IPS-15b (cell line): ENCODE data around the gene ZDHHC22.

Experiments
- H3K27me3 ChIP-seq: one replicate; pipeline ENCODE4 v1.6.1; 2013; ENCODE audit warnings: low read length; ENCODE audit not compliant: control insufficient read depth, insufficient read depth
- H3K36me3 ChIP-seq: one replicate; pipeline ENCODE4 v1.6.1; 2013; ENCODE audit warnings: low read length; ENCODE audit not compliant: control insufficient read depth, insufficient read depth
- H3K4me1 ChIP-seq: one replicate; pipeline ENCODE4 v1.6.1; 2013; ENCODE audit warnings: mild to moderate bottlenecking, low read length; ENCODE audit not compliant: control insufficient read depth, insufficient read depth
- H3K4me3 ChIP-seq: one replicate; pipeline ENCODE4 v1.5.1; 2013; ENCODE audit warnings: low read depth, low read length
- H3K9ac ChIP-seq: one replicate; pipeline ENCODE4 v1.6.1; 2013; ENCODE audit warnings: low read depth, mild to moderate bottlenecking, low read length
- H3K9me3 ChIP-seq: one replicate; pipeline ENCODE4 v1.6.1; 2013; ENCODE audit warnings: mild to moderate bottlenecking, low read length; ENCODE audit not compliant: control insufficient read depth, insufficient read depth

Gene ZDHHC22

DNA sequence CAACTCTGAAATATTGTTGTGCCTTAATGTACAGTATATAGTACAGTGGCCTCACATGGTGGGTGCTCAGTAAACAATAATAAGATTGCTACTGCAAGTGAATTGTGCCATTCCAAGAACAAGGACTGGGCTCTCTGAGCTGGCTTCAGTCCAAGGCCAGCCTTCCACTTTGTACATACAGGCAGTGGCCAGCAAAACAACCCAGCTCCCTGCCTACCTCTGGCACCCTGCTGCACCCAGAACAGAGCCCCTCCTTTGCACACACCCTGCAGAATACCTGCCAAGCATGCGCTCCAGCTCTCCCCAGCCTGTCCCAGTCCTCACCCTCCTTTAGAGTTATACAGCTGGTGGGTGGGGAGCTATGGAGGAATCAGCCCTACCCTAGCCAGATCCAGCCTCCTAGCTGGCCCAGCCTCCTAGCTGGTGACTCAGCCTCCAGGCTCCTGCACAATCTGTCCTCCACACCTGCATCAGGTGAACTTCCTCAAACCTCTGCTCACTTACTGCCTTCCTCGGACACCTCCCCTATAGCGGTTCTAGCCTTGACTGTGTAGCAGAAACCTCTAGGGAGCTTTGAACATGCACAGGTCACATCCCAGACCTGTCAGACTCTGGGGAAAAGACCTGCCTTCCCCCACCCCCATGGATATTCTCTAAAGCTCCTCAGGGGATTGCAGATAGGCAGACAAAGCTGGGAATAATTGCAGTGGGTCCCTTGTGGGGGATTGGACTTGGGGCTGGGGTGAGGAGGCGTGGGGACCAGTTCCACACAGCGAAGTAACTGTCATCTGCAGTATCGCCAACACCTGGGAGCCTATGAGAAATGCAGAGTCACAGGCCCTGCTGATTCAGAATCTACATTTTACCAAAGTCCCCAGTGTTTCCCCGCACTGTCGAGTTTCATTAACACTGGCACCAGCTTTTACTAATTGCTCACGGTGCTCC lies 17.9 kb downstream of the ZDHHC22 start:
- no peak overlapping the region for H3K9ac ChIP-seq
- H3K4me3 ChIP-seq: peak overlapping the region; percentile 88
- H3K9me3 ChIP-seq: no peaks in the 10 kb centered on the region
- H3K36me3 ChIP-seq: no peaks in the 10 kb centered on the region
- peaks cover 20% of the 10 kb centered on the region for H3K27me3 ChIP-seq
- peaks cover 8% of the 10 kb centered on the region for H3K4me1 ChIP-seq

DNA sequence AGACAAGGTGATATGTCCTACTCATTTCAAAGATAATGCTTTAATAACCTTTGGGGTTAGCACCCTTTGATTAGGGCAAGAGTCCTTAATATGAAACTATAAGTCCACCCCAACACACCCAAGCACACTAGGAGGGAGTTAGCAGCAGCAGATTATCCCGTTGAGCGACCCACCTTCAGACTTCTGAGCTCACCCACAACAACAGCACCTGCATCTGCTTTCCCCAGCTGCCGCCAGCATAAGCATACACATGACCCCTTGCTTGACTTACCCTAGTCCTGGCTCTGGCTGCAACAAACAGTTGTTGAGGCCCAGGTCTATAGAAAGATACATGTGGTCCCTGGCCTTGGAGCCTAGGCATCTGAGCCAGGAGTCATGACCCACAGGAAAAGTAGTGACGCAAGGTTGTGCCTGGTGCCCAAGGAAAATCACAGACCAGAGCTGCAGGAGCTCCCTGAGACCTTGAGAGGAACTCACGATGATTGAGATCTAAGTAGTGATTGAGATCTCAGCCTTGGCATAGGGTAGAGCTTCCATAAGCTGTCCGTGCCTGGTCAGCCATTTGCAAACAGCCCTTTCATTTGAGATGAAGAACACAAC lies 19.0 kb downstream of the ZDHHC22 start:
- H3K4me3 ChIP-seq: no peak overlapping the region
- no peaks in the 10 kb centered on the region for H3K36me3 ChIP-seq
- H3K4me1 ChIP-seq: peaks cover 8% of the 10 kb centered on the region
- no peaks in the 10 kb centered on the region for H3K9me3 ChIP-seq
- H3K27me3 ChIP-seq: peaks cover 20% of the 10 kb centered on the region
- H3K9ac ChIP-seq: no peak overlapping the region

DNA sequence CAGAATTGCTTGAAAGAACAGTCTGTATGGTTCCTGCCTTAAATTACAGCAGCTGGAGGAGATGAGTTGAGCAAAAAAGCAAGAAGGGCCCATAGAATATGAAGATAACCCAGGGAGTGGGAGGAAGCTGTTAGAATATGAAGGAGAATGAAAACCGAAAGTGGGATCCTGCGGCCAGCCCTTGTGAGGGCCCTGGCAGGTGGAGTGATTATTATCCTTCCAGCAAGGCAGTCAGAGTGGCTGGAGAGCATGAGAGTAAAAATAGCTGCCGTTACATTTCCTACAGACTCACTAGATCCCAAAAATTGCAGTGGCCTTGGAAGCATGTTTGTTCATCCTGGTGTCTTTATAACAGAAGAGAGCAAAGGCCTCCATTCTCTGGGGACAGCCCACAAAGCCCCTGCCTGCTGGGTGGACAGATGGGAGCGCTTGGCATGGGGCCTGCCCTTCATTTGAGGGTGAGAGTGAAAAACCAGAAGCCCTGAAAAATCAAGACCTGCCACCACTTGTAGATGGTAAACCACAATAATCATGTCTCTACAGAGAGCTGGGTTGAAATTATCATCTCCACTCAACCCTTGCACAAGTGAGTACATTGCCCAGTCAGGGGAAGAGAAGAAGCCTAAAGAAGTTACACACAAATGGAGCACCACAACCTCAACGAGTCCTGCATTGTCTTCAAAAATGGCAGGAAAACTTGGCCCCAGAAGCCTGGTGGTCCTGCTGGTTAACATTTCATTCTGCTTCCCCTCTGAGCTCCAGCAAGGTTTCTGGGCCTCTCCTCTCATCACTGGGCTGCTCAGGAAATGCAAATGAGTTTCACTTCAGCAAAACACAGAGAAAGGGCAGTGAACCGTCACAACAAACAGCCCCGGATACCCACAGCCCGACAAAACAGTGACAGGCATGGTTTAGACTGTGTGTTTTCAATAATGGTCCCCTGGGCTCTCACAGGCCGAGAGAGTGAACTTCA lies 20.5 kb downstream of the ZDHHC22 start:
- H3K4me3 ChIP-seq: no peak overlapping the region
- no peaks in the 10 kb centered on the region for H3K9me3 ChIP-seq
- no peak overlapping the region for H3K9ac ChIP-seq
- H3K4me1 ChIP-seq: peaks cover 8% of the 10 kb centered on the region
- H3K27me3 ChIP-seq: peaks cover 15% of the 10 kb centered on the region
- H3K36me3 ChIP-seq: no peaks in the 10 kb centered on the region

DNA sequence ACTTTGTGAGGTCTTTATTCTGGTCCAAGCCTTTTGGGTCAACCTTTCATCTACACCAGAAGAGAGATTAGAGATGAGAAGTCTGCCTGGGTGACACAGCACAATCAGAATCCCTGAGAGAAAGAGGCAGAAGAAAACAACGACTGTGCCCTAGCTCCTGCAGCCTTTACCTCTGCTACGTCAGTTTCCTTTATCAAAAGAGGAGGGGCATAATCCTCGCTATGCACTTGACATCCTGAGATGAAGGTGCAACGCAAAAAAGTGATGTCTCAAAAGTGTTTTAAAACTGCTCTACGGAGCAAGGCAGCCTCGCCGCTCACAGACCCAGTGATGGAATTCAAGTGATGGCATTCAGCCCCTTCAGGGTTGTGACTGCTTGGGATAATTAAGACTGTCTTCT lies 21.7 kb downstream of the ZDHHC22 start:
- Histone ChIP-seq H3K9ac (no peak overlapping the region), H3K27me3 (peaks cover 6% of the 10 kb centered on the region), H3K9me3 (no peaks in the 10 kb centered on the region), H3K36me3 (no peaks in the 10 kb centered on the region), H3K4me3 (no peak overlapping the region), H3K4me1 (peaks cover 8% of the 10 kb centered on the region)

DNA sequence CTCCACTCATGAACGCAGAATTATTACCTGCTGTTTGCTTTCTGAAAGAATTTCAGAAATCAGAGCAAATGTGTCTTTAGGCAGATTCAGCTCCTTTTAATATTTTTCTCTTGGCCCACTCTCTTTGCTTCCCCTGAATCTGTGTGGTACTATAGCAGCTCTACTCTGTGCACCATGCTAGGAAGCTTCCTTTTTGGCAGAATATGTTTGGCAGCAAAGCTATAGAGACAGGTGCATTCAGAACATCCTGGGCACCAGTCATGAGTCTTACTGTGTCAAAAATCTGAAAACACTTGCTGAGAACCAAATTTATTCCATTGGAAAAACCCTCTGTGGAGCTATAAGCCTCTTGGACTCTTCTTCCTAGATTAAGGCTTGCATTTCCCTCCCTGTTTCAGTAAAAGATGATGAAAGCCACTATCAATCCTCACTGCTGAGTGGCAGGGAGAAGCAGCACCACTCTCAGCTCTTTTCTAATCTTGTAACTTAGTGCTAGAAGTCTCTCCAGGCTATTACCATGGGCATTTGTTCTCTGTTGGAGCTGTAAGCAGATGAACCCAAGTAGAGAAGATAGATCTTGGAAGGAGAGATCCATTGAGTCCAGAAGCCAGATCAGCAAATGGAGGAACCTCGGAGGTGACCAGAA lies 25.3 kb downstream of the ZDHHC22 start:
- peaks cover 8% of the 10 kb centered on the region for H3K4me1 ChIP-seq
- H3K9ac ChIP-seq: no peak overlapping the region
- no peaks in the 10 kb centered on the region for H3K9me3 ChIP-seq
- peaks cover 11% of the 10 kb centered on the region for H3K36me3 ChIP-seq
- H3K4me3 ChIP-seq: no peak overlapping the region
- H3K27me3 ChIP-seq: no peaks in the 10 kb centered on the region

DNA sequence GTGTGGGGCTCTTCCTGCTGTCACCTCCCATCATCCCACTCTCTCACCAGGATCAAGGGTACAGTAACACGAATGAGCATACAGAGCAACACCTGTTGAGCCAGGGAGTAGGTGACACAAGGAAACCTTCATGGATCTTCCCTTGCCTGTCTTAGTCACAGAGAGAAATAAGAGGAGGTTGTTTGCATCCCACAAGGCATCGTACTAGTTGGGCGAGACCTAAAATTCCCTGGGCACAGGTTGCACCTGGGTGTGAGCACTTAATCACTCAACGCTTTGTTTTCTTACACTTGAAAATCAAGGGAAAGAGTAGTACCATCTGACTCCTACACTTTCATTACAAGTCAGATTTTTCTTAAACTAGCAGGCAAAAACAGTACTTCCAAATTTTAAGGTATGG lies 27.0 kb downstream of the ZDHHC22 start:
- H3K9ac ChIP-seq: no peak overlapping the region
- no peaks in the 10 kb centered on the region for H3K9me3 ChIP-seq
- H3K36me3 ChIP-seq: peaks cover 11% of the 10 kb centered on the region
- no peaks in the 10 kb centered on the region for H3K27me3 ChIP-seq
- H3K4me3 ChIP-seq: no peak overlapping the region
- H3K4me1 ChIP-seq: peaks cover 20% of the 10 kb centered on the region

DNA sequence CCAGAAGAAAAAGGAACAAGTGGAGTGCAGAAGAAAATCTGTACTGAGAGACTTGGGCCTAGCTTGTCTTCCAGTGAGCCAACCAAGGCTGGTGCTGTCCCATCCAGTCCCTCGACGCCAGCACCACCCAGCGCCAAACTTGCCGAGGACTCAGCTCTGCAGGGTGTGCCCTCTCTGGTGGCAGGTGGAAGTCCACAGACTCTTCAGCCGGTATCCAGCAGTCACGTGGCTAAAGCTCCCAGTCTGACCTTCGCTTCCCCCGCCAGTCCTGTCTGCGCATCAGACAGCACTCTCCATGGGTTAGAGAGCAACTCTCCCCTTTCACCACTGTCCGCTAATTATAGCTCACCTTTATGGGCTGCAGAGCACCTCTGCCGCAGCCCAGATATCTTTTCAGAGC lies 27.9 kb downstream of the ZDHHC22 start:
- H3K36me3 ChIP-seq: peaks cover 11% of the 10 kb centered on the region
- peaks cover 21% of the 10 kb centered on the region for H3K4me1 ChIP-seq
- no peak overlapping the region for H3K4me3 ChIP-seq
- H3K9me3 ChIP-seq: no peaks in the 10 kb centered on the region
- no peak overlapping the region for H3K9ac ChIP-seq
- H3K27me3 ChIP-seq: no peaks in the 10 kb centered on the region

DNA sequence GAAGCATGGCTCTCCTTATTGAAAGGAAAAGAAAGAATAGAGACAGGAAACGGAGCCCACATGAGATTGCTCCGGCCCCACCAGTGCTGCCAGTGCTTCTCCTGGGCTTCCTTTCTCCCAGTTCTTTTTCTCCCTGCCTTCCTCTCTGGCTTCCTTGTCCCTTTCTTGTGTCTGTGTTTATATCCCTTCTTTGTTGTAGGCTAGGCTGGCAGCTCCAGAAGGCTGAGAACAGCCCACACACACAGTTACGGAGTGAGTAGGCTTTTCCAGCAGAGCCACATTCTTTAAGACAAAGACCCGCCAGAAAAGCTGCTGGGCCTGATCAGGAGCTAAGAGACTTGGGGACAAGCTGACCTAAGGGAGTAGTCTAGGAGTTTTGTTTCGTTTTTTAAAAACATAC lies 30.6 kb downstream of the ZDHHC22 start:
- peaks cover 21% of the 10 kb centered on the region for H3K4me1 ChIP-seq
- peak overlapping the region; percentile 48 for H3K9ac ChIP-seq
- H3K9me3 ChIP-seq: no peaks in the 10 kb centered on the region
- H3K27me3 ChIP-seq: no peaks in the 10 kb centered on the region
- no peak overlapping the region for H3K4me3 ChIP-seq
- H3K36me3 ChIP-seq: peaks cover 11% of the 10 kb centered on the region

DNA sequence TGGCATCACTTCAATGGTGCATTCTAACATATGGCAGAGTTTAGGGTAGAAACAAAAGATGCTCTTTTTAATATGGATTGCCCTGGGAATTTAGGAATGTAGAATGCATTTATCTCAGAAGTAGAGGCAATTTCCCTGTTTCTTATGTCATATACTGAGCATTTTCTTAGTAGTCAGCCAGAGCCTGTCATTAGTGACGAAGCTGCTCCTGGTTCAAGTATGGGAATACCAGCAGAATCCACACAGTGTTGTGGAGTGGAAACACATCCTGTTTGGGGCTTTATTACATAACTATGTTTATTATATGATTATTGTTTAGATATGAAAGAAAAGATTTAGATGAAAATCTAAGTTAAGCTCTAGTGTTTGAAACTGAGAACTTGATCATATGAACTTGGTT lies 31.3 kb downstream of the ZDHHC22 start:
- Histone ChIP-seq H3K27me3 (no peaks in the 10 kb centered on the region), H3K36me3 (peaks cover 11% of the 10 kb centered on the region), H3K4me3 (no peak overlapping the region), H3K4me1 (peaks cover 22% of the 10 kb centered on the region), H3K9ac (no peak overlapping the region), H3K9me3 (no peaks in the 10 kb centered on the region)

DNA sequence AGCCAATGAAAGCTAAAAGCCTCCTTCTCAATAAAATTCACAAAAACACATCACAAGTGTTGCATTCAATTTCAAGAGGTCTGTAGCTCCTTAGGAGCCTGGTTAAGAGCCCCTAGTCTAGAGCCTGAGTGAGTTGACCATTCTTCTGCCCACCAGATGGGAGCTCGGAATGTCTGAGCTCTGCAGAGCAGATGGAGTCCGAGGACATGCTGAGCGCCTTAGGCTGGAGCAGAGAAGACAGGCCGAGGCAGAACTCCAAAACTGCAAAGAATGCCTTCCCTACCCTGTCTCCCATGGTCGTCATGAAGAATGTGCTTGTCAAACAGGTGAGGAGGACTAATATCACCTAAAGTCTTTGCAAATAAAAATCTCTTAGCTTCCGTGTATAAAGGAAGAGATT lies 31.9 kb downstream of the ZDHHC22 start:
- Histone ChIP-seq H3K36me3 (peaks cover 11% of the 10 kb centered on the region), H3K4me3 (no peak overlapping the region), H3K9me3 (no peaks in the 10 kb centered on the region), H3K27me3 (no peaks in the 10 kb centered on the region), H3K9ac (no peak overlapping the region), H3K4me1 (peaks cover 27% of the 10 kb centered on the region)

DNA sequence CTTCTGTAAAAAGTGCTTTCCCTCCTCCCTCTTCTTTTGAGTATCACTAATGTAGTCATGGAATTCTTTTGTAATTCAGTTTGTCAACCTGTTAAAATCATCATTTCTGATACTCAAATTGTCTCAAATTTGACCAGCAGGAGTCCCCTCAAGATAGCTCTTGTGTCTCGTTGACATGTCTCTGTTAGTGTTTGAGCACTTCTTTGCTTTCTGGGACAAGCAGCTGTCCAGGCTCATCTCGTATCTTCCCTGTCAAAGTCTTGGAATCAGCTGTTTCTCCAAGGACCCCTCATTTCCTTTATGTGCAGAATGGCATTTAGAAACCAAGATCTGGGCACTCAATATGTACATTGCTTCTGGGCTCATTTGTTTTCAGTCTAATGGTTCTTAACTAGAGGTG lies 32.8 kb downstream of the ZDHHC22 start:
- peaks cover 4% of the 10 kb centered on the region for H3K36me3 ChIP-seq
- H3K4me1 ChIP-seq: peaks cover 34% of the 10 kb centered on the region

More for the DNA sequence above, 32.8 kb downstream of the ZDHHC22 start:
- Histone ChIP-seq H3K9ac (no peak overlapping the region), H3K4me3 (no peak overlapping the region), H3K9me3 (no peaks in the 10 kb centered on the region), H3K27me3 (no peaks in the 10 kb centered on the region)
